Ovary (tissue), 9 donors: Measurements from ENCODE around the gene KLF12. TPM values are rescaled to one million over a fixed set of nuclear protein-coding genes. Genes with fewer than 3 reads are reported as not detected.

Experiments used
- DNase-seq, 5 donors: peaks; one replicate each; pipeline ENCODE4 v3.0.0-alpha.2; 2019 to 2020
- H3K27ac ChIP-seq, 2 donors: fragments of 200-600 bp; one replicate each; pipeline versions ENCODE4 v1.5.1 to v1.8.0; 2019 to 2022
- H3K27me3 ChIP-seq: fragments of 200-600 bp; one replicate; pipeline ENCODE4 v1.8.0; 2022
- H3K36me3 ChIP-seq: fragments of 200-600 bp; sonication (generic); one replicate; pipeline ENCODE4 v1.5.1; 2019
- H3K4me1 ChIP-seq: one replicate; pipeline ENCODE4 v1.8.1; 2013; ENCODE audit warnings: mild to moderate bottlenecking, moderate library complexity; ENCODE audit not compliant: insufficient read depth
- H3K4me3 ChIP-seq: fragments of 200-600 bp; sonication (generic); one replicate; pipeline ENCODE4 v1.5.1; 2017
- H3K9me3 ChIP-seq, 2 donors: fragments of 200-600 bp in 1 of 2; sonication (generic) in 1 of 2; one replicate each; pipeline versions ENCODE4 v1.5.1 to v1.8.1; 2013 to 2019; ENCODE audit warnings: mild to moderate bottlenecking in 1 of 2, moderate library complexity in 1 of 2
- CTCF ChIP-seq, 3 donors: fragments of 450-650 bp in 2 of 3; fragments of 200-600 bp in 1 of 3; IDR thresholded peaks; one replicate each; pipeline versions ENCODE4 v1.5.1 to v1.8.0; 2016 to 2022; ENCODE audit warnings: antibody characterized with exemption in 3 of 3, mild to moderate bottlenecking in 1 of 3
- EP300 ChIP-seq: sonication (generic); formaldehyde crosslinking; IDR thresholded peaks from one replicate; pipeline ENCODE4 v1.6.1; 2017; ENCODE audit warnings: antibody characterized with exemption
- POLR2A ChIP-seq: fragments of 450-650 bp; IDR thresholded peaks from one replicate; pipeline ENCODE4 v1.6.1; 2017; ENCODE audit warnings: antibody characterized with exemption, mild to moderate bottlenecking, moderate library complexity
- WGBS, 3 donors: extraction: QIAGEN DNeasy Blood & Tissue Kit in 1 of 3; methylation state at CpG; one replicate each; pipeline versions ENCODE4 v1.1.5 to v1.1.7; 2013 to 2017; 5-methylcytosine and 5-hydroxymethylcytosine counted together
- intact Hi-C, 4 donors: fragments of 100-400 bp; cut with DNase I; formaldehyde crosslinking; loops; one replicate each; pipeline versions ENCODE4 v1.11.0 to v1.15.1; 2022 to 2023
- polyA plus RNA-seq, 2 donors: library from polyadenylated mRNA; stranded (reverse); fragments of 200-250 nt in 1 of 2; fragments of 350-450 nt in 1 of 2; fragmentation: Illumina TruSeq in 1 of 2; extraction: RNeasy Lipid Tissue Mini Kit (QIAGEN cat#74804) in 1 of 2; gene quantifications; one replicate each; pipeline ENCODE4 v1.2.3, GENCODE V29; 2013 to 2014
- total RNA-seq, 7 donors: library from RNA; depleted of rRNA in 2 of 7; stranded (reverse); fragments of >200 nt in 2 of 7; fragmentation: NEBNext Ultra II Directional in 3 of 7; extraction: Animal tissue kit (Norgen Biotek cat#: 25700) in 3 of 7; gene quantifications; one replicate each; pipeline versions ENCODE4 v1.1.0 to v1.2.4, GENCODE V29; 2016 to 2023
- donor health status: DM: no; HTN: no; CAD: no; lungs with moderate emphysema.
- donor health status: DM: no; HTN: no; CAD: no.
- donor health status: Bipolar disorder and iron deficiency.
- donor health status: DM: yes; HTN: yes; CAD: no.
- donor health status: DM: no; HTN: no; CAD: no.
- donor health status: DM: yes; HTN: yes; CAD: no.

KLF12 gene
- total and polyA plus RNA-seq, 9 donors = 3.6 to 22.1 (median 15.9) TPM

DNA sequence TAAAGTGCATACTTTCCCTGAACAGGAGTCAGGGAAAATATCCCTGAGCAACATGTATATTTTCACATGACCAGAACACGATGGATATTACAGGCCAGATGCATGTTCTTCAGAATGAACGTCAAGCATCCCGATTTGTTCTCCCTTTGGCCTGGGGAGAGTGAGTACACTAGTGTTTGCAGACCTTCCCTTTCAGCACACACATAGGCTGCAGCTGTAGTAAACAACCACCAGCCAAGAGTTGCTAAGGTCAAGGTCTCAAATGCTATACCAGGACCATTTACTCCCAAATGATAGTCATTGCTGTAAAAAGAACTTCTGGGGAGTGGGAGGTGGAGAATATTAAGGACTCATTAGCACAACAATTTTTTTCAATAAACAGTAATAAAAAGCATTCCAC, 3.0 kb downstream of the KLF12 start:
- Histone ChIP-seq H3K4me3 (no peak overlapping the region), H3K27me3 (no peaks in the 10 kb centered on the region), H3K4me1 (peaks cover 11% of the 10 kb centered on the region), H3K9me3 (no peaks in the 10 kb centered on the region), H3K36me3 (no peaks in the 10 kb centered on the region), H3K27ac (no peak overlapping the region)
- no peak for DNase-seq
- no peak for TF ChIP-seq EP300
- TF ChIP-seq CTCF (IDR thresholded peaks at IDR 0.05) = no peak
- TF ChIP-seq POLR2A = no peak
- WGBS, 3 donors = 9 to 15% (median 13%) methylated on average over 3 of the region's 3 CpGs
- intact Hi-C loops = loop anchor here in 1 of 4 donors (10.0 kb wide), 1 partner anchor 296 kb away; no protein-coding TSS in a partner anchor

- Histone ChIP-seq H3K27ac (no peak overlapping the region), H3K27me3 (no peaks in the 10 kb centered on the region), H3K4me1 (peaks cover 11% of the 10 kb centered on the region), H3K9me3 (no peaks in the 10 kb centered on the region), H3K4me3 (no peak overlapping the region), H3K36me3 (no peaks in the 10 kb centered on the region)
- WGBS, 3 donors = 73 to 84% (median 81%) methylated on average over 5 of the region's 5 CpGs
- TF ChIP-seq POLR2A = no peak
- no peak for TF ChIP-seq CTCF (IDR thresholded peaks at IDR 0.05)
- no peak for TF ChIP-seq EP300
- intact Hi-C loops = loop anchor here in 1 of 4 donors (10.0 kb wide), 1 partner anchor 295 kb away; no protein-coding TSS in a partner anchor
- no peak for DNase-seq
These were observed 4.6 kb downstream of the KLF12 start for GRCh38 chr13:74129500-74130191.

DNA sequence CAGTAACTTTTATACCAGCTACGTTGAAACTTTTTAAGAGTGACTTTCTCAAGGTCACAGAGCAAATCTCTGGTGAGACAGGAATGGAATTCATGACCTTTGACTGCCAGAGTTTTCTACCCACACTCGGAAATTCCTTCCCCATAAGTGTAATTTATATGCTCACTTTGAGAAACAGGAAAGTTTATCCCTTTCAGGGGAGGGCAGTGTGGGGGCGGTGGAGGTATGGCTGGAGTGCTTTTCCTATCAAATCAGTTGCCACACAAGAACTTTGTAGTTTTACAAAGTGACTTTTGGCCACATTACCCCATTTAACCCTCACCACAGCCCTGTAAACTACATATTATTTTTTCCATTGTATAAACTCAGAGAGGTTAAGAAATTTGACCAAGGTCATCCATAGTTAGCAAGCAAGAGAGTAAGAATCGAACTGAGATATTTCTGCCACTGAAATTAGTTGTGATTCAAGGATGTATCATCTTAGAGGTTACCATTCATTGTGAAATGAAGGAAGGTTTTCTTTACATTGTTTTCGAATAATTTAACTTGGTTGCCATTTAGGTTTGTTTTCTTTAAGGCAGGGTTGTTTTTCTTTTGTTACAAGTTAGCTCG, 5.9 kb downstream of the KLF12 start:
- H3K4me1 ChIP-seq = peaks cover 11% of the 10 kb centered on the region
- no peaks in the 10 kb centered on the region for H3K9me3 ChIP-seq
- intact Hi-C loops = no loop called here
- no peak for DNase-seq
- no peak overlapping the region for H3K4me3 ChIP-seq
- H3K27ac ChIP-seq = no peak overlapping the region
- no peaks in the 10 kb centered on the region for H3K36me3 ChIP-seq
- WGBS, 3 donors = 20 to 36% (median 24%) methylated on average over 6 of the region's 6 CpGs
- no peaks in the 10 kb centered on the region for H3K27me3 ChIP-seq
- TF ChIP-seq POLR2A = no peak

- H3K4me3 ChIP-seq = no peak overlapping the region
- no peaks in the 10 kb centered on the region for H3K27me3 ChIP-seq
- no peaks in the 10 kb centered on the region for H3K36me3 ChIP-seq
- no peak for TF ChIP-seq POLR2A
- no peak for TF ChIP-seq CTCF (IDR thresholded peaks at IDR 0.05)
- TF ChIP-seq EP300 = no peak
- H3K4me1 ChIP-seq = no peaks in the 10 kb centered on the region
- 95 to 99% (median 98%) methylated on average over 4 of the region's 4 CpGs for WGBS, 3 donors
- H3K27ac ChIP-seq = no peak overlapping the region
- no peaks in the 10 kb centered on the region for H3K9me3 ChIP-seq
- intact Hi-C loops = no loop called here
- no peak for DNase-seq
These were observed 15.9 kb downstream of the KLF12 start for GRCh38 chr13:74118328-74118727.

DNA sequence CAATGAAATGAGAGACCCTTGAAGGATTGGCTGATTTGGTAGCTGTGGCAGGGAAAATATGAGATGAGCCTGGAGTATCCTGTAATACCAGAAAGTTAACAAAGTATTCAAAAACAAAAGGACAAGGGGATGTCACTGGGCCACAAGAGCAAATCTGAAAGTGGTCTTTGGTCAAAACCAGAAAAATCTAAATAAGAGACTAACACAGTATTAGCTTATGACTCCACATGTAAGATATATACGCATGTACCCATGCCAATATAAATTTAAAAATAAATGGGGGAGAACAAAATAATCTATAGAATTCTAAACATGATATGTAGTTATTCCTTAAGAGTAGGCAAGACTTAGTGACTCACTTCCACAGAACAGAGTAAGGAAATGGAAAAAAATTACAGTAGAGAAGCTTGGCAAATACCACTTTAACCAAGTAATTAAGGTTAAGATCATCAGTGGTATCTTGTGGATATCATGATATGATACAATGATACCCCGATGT, 16.9 kb downstream of the KLF12 start:
- H3K4me3 ChIP-seq = no peak overlapping the region
- WGBS, 3 donors = 79 to 99% (median 93%) methylated on average over 2 of the region's 2 CpGs
- no peak for TF ChIP-seq POLR2A
- no peak for TF ChIP-seq CTCF (IDR thresholded peaks at IDR 0.05)
- TF ChIP-seq EP300 = no peak
- no peak overlapping the region for H3K27ac ChIP-seq
- intact Hi-C loops = no loop called here
- no peaks in the 10 kb centered on the region for H3K27me3 ChIP-seq
- H3K9me3 ChIP-seq = no peaks in the 10 kb centered on the region
- no peaks in the 10 kb centered on the region for H3K36me3 ChIP-seq
- no peaks in the 10 kb centered on the region for H3K4me1 ChIP-seq
- DNase-seq = no peak
